ENCODE measurements around the gene APBB2. TPM values are rescaled to one million over a fixed set of nuclear protein-coding genes. Genes with fewer than 3 reads are reported as not detected.

APBB2 gene
- total and polyA plus RNA-seq, 2 of the 4 experiments (the other 2 are of a cell fraction), result 47.9 to 75.5 TPM

DNA sequence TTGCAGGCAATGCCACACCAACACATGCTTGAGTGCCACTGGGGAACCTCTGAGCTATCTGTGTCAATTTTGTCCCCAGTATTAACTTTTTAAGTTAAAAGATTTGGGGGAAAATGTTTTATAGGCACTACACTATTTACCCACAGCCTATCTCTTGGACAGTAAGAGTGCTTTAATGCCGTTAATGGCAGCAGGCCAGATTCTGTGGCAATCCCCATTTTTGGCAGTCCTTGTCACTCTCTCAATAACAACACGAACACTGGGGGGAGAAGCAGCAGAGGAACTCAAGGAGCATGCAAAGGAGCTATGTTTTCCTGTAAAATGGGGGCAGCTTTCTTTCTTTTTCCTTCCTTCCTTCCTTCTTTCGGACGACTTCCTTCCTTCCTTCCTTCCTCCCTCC lies 296.0 kb downstream of the APBB2 start:
- no peaks in the 10 kb centered on the region for H3K9me3 ChIP-seq (ENCODE audit: control insufficient read depth, insufficient read depth, low read length)
- CTCF ChIA-PET, result interaction anchor here (0.5 to 1.6 kb wide), 3 partner anchors 9 to 377 kb away, joined by 3 to 4 read pairs (median 4); no protein-coding TSS in a partner anchor
- intact Hi-C loops (cut with micrococcal nuclease), result no loop called here

More for the DNA sequence above, 296.0 kb downstream of the APBB2 start:
- Histone ChIP-seq H2BK20ac (ENCODE audit: low read depth, low read length) (no peak overlapping the region; the same call in 1 of the 2 replicates), H3K79me1 (ENCODE audit: low read depth in 1 of 2, low read length in 2 of 2) (0 out of 4 replicates have a peak, but pooled peaks cover 0 to 4% of the 10 kb centered on the region in 2 experiments), H3K23ac (ENCODE audit: low read depth, low read length) (no peak overlapping the region), H3K36me3 (ENCODE audit: control insufficient read depth, insufficient read depth, low read length) (no peaks in the 10 kb centered on the region), H2AK5ac (ENCODE audit: low read depth, low read length) (peak overlapping the region; percentile 10; the same call in 1 of the 2 replicates), H3K27ac (ENCODE audit: insufficient read depth, low read length) (no peak overlapping the region; the same call in 1 of the 2 replicates), H3K4me1 (ENCODE audit: control insufficient read depth, insufficient read depth, low read length) (peaks cover 16% of the 10 kb centered on the region), H3K9ac (ENCODE audit: low read depth, low read length) (no peak overlapping the region), H2AFZ (replicated peaks; ENCODE audit: low read length, poor library complexity) (no peak overlapping the region), H4K91ac (ENCODE audit: insufficient read depth, low read depth, low read length) (no peak overlapping the region), H3K4me2 (ENCODE audit: low read depth, low read length) (no peak overlapping the region), H3K56ac (ENCODE audit: extremely low read depth, insufficient read depth, low read length) (no peak overlapping the region), H4K5ac (ENCODE audit: low read depth, low read length) (no peak overlapping the region), H3K4ac (ENCODE audit: low read depth, low read length) (0 out of 2 replicates have a peak overlapping the region, but pooled peaks have one; percentile 22), H3K18ac (ENCODE audit: low read depth, low read length) (peak overlapping the region; percentile 15; the same call in 1 of the 2 replicates), H2AK9ac (replicated peaks; ENCODE audit: low read depth, low read length, poor library complexity) (no peak overlapping the region), H3K9me1 (ENCODE audit: insufficient read depth, low read length) (peaks cover 18% of the 10 kb centered on the region), H2BK15ac (ENCODE audit: low read depth, low read length) (no peak overlapping the region), H3K4me3 (ENCODE audit: insufficient read depth, low read depth, low read length) (no peak overlapping the region), H2BK5ac (ENCODE audit: low read depth, low read length, poor library complexity, severe bottlenecking) (no peak overlapping the region), H4K8ac (ENCODE audit: low read depth in 2 of 2, low read length in 2 of 2) (peak overlapping the region in 1 of 2 experiments; percentile 23; a peak in 1 of 4 replicates), H4K20me1 (ENCODE audit: insufficient read depth, low read length) (no peaks in the 10 kb centered on the region), H3K14ac (replicated peaks; ENCODE audit: low read depth, low read length) (0 out of 2 replicates have a peak overlapping the region, but pooled peaks have one; percentile 33), H2BK120ac (ENCODE audit: low read depth, low read length) (peak overlapping the region; percentile 35; the same call in 1 of the 2 replicates), H3K27me3 (ENCODE audit: control insufficient read depth, insufficient read depth, low read length) (no peaks in the 10 kb centered on the region)
- dilution Hi-C loops (cut with HindIII; ENCODE audit: low sequenced_read_pairs, unreplicated experiment) (no loop called here), in situ Hi-C loops (cut with MboI; ENCODE audit: low sequenced_read_pairs) (loop anchor here (25.0 kb wide), 1 partner anchor 744 kb away; no protein-coding TSS in a partner anchor)
- TF ChIP-seq CEBPB (IDR thresholded peaks at IDR 0.05; ENCODE audit: low read depth, low read length) (peak; percentile 93), SMC3 (IDR thresholded peaks at IDR 0.05; ENCODE audit: low read depth, low read length) (no peak), CHD1 (IDR thresholded peaks at IDR 0.05; ENCODE audit: low read depth, low read length) (no peak), RCOR1 (IDR thresholded peaks at IDR 0.05; ENCODE audit: insufficient replicate concordance, low read length) (no peak)
- WGBS, 2 experiments (ENCODE audit: extremely low coverage in 2 of 2, insufficient read length in 1 of 2), result no CpG with 5 or more reads among the region's 4 CpGs
- BruUV-seq (replicated peaks), result no TSS peak
- peak; percentile 84 for DNase-seq
- POLR2A ChIA-PET (ENCODE audit: unreplicated experiment), result no interaction called here
- ATAC-seq (ENCODE audit: low read depth), result peak; percentile 70

All from IMR-90 (cell line).